Hematopoietic multipotent progenitor cell treated with erythropoietin and hydrocortisone succinate and interleukin-3 and kit ligand, for 17 days (in vitro differentiated cells): Measurements from ENCODE around the gene SIM2.

Experiments used
- DNase-seq: peaks from one replicate; pipeline ENCODE4 v3.0.0-alpha.2; 2015; ENCODE audit warnings: low spot score

Gene SIM2

GRCh38 chr21:36738489-36739126, 39.7 kb downstream of the SIM2 start:
- no peak for DNase-seq

GRCh38 chr21:36741506-36741905, 42.6 kb downstream of the SIM2 start:
- DNase-seq, result no peak

- DNase-seq, result no peak
Measured at GRCh38 chr21:36743008-36743407, 44.1 kb downstream of the SIM2 start.

- DNase-seq, result no peak
Measured at GRCh38 chr21:36743446-36743845, 44.5 kb downstream of the SIM2 start.

GRCh38 chr21:36744190-36744559, 45.3 kb downstream of the SIM2 start:
- DNase-seq, result no peak

GRCh38 chr21:36744560-36745231, 45.8 kb downstream of the SIM2 start:
- no peak for DNase-seq

- DNase-seq, result no peak
Measured at GRCh38 chr21:36745459-36745858, 46.5 kb downstream of the SIM2 start.

- no peak for DNase-seq
Measured at GRCh38 chr21:36747041-36747814, 48.3 kb downstream of the SIM2 start.

- no peak for DNase-seq
Measured at GRCh38 chr21:36747815-36748383, 49.0 kb downstream of the SIM2 start.

GRCh38 chr21:36749935-36750575, 51.1 kb downstream of the SIM2 start:
- no peak for DNase-seq

GRCh38 chr21:36750576-36750959, 51.7 kb downstream of the SIM2 start:
- no peak for DNase-seq

- DNase-seq, result no peak
Measured at GRCh38 chr21:36751383-36751782, 52.5 kb downstream of the SIM2 start.

- no peak for DNase-seq
Measured at GRCh38 chr21:36753556-36753955, 54.6 kb downstream of the SIM2 start.

GRCh38 chr21:36754241-36754898, 55.5 kb downstream of the SIM2 start:
- DNase-seq, result no peak

GRCh38 chr21:36756527-36756926, 57.6 kb downstream of the SIM2 start:
- DNase-seq, result no peak

GRCh38 chr21:36757196-36757595, 58.3 kb downstream of the SIM2 start:
- no peak for DNase-seq

GRCh38 chr21:36759348-36760083, 60.6 kb downstream of the SIM2 start:
- DNase-seq, result no peak

GRCh38 chr21:36761685-36762084, 62.8 kb downstream of the SIM2 start:
- DNase-seq, result no peak

- no peak for DNase-seq
Measured at GRCh38 chr21:36762642-36763041, 63.7 kb downstream of the SIM2 start.

- DNase-seq, result no peak
Measured at GRCh38 chr21:36763305-36763704, 64.4 kb downstream of the SIM2 start.

- no peak for DNase-seq
Measured at GRCh38 chr21:36765229-36765628, 66.3 kb downstream of the SIM2 start.
